Measurements from ENCODE around the gene CACNA2D3.

Gene CACNA2D3

GRCh38 chr3:54572197-54572895 lies 450.0 kb downstream of the CACNA2D3 start:
- no peak overlapping the region for H3K9ac ChIP-seq (ENCODE audit: low read length)
- no peaks in the 10 kb centered on the region for H3K27me3 ChIP-seq (ENCODE audit: control insufficient read depth, insufficient read depth, low read length)
- no peak overlapping the region for H3K27ac ChIP-seq (ENCODE audit: low read length)
- no peaks in the 10 kb centered on the region for H3K4me1 ChIP-seq (ENCODE audit: control insufficient read depth, low read depth, low read length)
- no peaks in the 10 kb centered on the region for H3K36me3 ChIP-seq (ENCODE audit: control insufficient read depth, low read depth, low read length)
- H3K9me3 ChIP-seq (ENCODE audit: control insufficient read depth, low read depth, low read length): no peaks in the 10 kb centered on the region
- H3K4me3 ChIP-seq (ENCODE audit: low read length): no peak overlapping the region

DNA sequence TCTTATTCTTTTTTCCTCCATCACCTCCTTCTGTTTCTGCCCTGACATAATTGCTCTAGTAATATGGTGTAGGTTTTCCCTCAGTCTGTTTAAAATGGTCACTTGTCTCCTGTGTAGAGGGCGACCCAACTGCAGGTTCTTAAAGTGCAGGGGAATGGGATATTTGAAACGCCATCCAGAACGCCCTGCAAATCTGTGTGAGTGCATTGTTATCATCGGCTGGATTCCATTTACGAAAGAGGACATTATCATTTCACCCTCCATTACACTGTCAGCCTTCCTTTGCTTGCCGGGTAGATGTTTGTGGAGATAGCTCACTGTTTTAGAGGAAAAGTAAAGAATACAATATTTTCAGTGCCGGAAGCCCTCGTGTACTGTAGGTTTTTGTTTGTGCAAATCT lies 451.5 kb downstream of the CACNA2D3 start:
- H3K4me1 ChIP-seq (ENCODE audit: control insufficient read depth, low read depth, low read length): no peaks in the 10 kb centered on the region
- no peak overlapping the region for H3K9ac ChIP-seq (ENCODE audit: low read length)
- no peaks in the 10 kb centered on the region for H3K27me3 ChIP-seq (ENCODE audit: control insufficient read depth, insufficient read depth, low read length)
- no peak overlapping the region for H3K4me3 ChIP-seq (ENCODE audit: low read length)
- no peaks in the 10 kb centered on the region for H3K36me3 ChIP-seq (ENCODE audit: control insufficient read depth, low read depth, low read length)
- no peak overlapping the region for H3K27ac ChIP-seq (ENCODE audit: low read length)
- H3K9me3 ChIP-seq (ENCODE audit: control insufficient read depth, low read depth, low read length): no peaks in the 10 kb centered on the region

- Histone ChIP-seq H3K9me3 (ENCODE audit: control insufficient read depth, low read depth, low read length) (no peaks in the 10 kb centered on the region), H3K27ac (ENCODE audit: low read length) (no peak overlapping the region), H3K36me3 (ENCODE audit: control insufficient read depth, low read depth, low read length) (no peaks in the 10 kb centered on the region), H3K4me1 (ENCODE audit: control insufficient read depth, low read depth, low read length) (no peaks in the 10 kb centered on the region), H3K9ac (ENCODE audit: low read length) (no peak overlapping the region), H3K27me3 (ENCODE audit: control insufficient read depth, insufficient read depth, low read length) (no peaks in the 10 kb centered on the region), H3K4me3 (ENCODE audit: low read length) (no peak overlapping the region)
Measured at GRCh38 chr3:54574906-54575617, 452.7 kb downstream of the CACNA2D3 start.

- Histone ChIP-seq H3K9ac (ENCODE audit: low read length) (no peak overlapping the region), H3K27ac (ENCODE audit: low read length) (no peak overlapping the region), H3K36me3 (ENCODE audit: control insufficient read depth, low read depth, low read length) (no peaks in the 10 kb centered on the region), H3K4me3 (ENCODE audit: low read length) (no peak overlapping the region), H3K4me1 (ENCODE audit: control insufficient read depth, low read depth, low read length) (no peaks in the 10 kb centered on the region), H3K27me3 (ENCODE audit: control insufficient read depth, insufficient read depth, low read length) (no peaks in the 10 kb centered on the region), H3K9me3 (ENCODE audit: control insufficient read depth, low read depth, low read length) (no peaks in the 10 kb centered on the region)
Measured at GRCh38 chr3:54575618-54575960, 453.2 kb downstream of the CACNA2D3 start.

DNA sequence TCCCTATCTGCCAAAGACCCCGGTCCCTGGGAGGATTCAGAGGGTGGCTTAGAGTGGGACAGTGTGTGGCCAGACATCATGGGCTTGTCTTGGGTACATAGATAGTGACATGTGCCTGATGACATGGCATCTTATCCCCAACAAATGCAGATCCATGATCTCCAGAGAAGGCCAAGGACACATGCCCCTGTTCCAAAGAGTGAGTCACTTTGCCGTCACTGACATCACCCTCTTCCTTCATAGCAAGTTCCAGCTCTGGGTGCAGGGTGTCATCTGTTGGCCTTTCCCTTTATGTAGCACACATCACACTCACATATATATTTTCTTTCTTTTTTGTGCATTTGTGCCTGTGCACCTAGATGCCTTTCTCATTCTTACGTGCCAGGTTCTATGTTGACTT lies 455.0 kb downstream of the CACNA2D3 start:
- Histone ChIP-seq H3K4me3 (ENCODE audit: low read length) (no peak overlapping the region), H3K9me3 (ENCODE audit: control insufficient read depth, low read depth, low read length) (no peaks in the 10 kb centered on the region), H3K4me1 (ENCODE audit: control insufficient read depth, low read depth, low read length) (no peaks in the 10 kb centered on the region)

GRCh38 chr3:54578417-54578816 lies 456.1 kb downstream of the CACNA2D3 start:
- H3K9me3 ChIP-seq (ENCODE audit: control insufficient read depth, low read depth, low read length): no peaks in the 10 kb centered on the region
- no peak overlapping the region for H3K4me3 ChIP-seq (ENCODE audit: low read length)
- H3K9ac ChIP-seq (ENCODE audit: low read length): no peak overlapping the region
- H3K27me3 ChIP-seq (ENCODE audit: control insufficient read depth, insufficient read depth, low read length): no peaks in the 10 kb centered on the region
- H3K4me1 ChIP-seq (ENCODE audit: control insufficient read depth, low read depth, low read length): no peaks in the 10 kb centered on the region
- no peak overlapping the region for H3K27ac ChIP-seq (ENCODE audit: low read length)
- H3K36me3 ChIP-seq (ENCODE audit: control insufficient read depth, low read depth, low read length): no peaks in the 10 kb centered on the region

More for the DNA sequence above, 455.0 kb downstream of the CACNA2D3 start:
- no peaks in the 10 kb centered on the region for H3K27me3 ChIP-seq (ENCODE audit: control insufficient read depth, insufficient read depth, low read length)
- H3K36me3 ChIP-seq (ENCODE audit: control insufficient read depth, low read depth, low read length): no peaks in the 10 kb centered on the region
- no peak overlapping the region for H3K27ac ChIP-seq (ENCODE audit: low read length)
- H3K9ac ChIP-seq (ENCODE audit: low read length): no peak overlapping the region

DNA sequence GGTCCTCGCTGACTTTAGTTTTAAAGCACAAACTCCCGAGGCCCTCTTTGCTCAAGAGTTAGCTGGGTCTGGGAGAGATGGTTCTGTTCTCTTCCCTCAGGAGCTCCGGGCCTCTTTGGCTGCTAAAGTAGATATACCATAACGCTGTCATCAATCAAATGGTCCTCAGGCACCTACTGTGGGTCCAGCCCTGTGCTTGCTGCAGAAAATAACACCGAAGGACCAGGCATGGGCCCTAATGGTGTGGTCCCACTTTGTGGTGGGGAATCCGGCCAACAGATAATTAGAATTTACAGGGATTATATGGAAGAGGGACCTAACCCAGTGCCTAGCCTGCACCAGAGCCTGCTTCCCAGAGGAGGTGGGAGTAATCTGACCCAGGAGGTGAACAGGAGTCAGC lies 458.1 kb downstream of the CACNA2D3 start:
- H3K27me3 ChIP-seq (ENCODE audit: control insufficient read depth, insufficient read depth, low read length): no peaks in the 10 kb centered on the region
- H3K4me1 ChIP-seq (ENCODE audit: control insufficient read depth, low read depth, low read length): no peaks in the 10 kb centered on the region

GRCh38 chr3:54582424-54582823 lies 460.1 kb downstream of the CACNA2D3 start:
- H3K27me3 ChIP-seq (ENCODE audit: control insufficient read depth, insufficient read depth, low read length): no peaks in the 10 kb centered on the region
- no peaks in the 10 kb centered on the region for H3K9me3 ChIP-seq (ENCODE audit: control insufficient read depth, low read depth, low read length)
- no peak overlapping the region for H3K27ac ChIP-seq (ENCODE audit: low read length)
- no peak overlapping the region for H3K4me3 ChIP-seq (ENCODE audit: low read length)
- no peaks in the 10 kb centered on the region for H3K36me3 ChIP-seq (ENCODE audit: control insufficient read depth, low read depth, low read length)
- no peak overlapping the region for H3K9ac ChIP-seq (ENCODE audit: low read length)
- H3K4me1 ChIP-seq (ENCODE audit: control insufficient read depth, low read depth, low read length): no peaks in the 10 kb centered on the region

More for the DNA sequence above, 458.1 kb downstream of the CACNA2D3 start:
- Histone ChIP-seq H3K9me3 (ENCODE audit: control insufficient read depth, low read depth, low read length) (no peaks in the 10 kb centered on the region), H3K27ac (ENCODE audit: low read length) (no peak overlapping the region), H3K4me3 (ENCODE audit: low read length) (no peak overlapping the region), H3K9ac (ENCODE audit: low read length) (no peak overlapping the region), H3K36me3 (ENCODE audit: control insufficient read depth, low read depth, low read length) (no peaks in the 10 kb centered on the region)

DNA sequence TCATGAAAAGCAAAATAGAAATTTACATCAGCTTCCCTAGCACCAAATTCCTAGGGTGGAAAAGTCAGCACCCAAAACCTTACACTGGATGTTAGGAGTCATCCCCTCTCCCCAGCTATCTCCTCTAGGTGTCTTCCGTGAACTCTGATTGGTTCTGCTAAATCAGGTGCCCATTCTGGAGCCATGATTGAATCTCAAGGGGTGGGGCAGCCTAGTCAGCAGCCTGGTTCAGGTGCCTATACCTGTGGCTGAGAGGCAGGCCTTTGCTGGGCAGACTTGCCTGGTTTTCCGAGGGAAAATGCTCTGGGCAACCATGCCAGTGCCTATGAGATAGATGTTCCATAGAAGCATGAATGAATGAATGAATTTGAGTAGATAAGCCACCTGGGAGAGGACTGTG lies 468.8 kb downstream of the CACNA2D3 start:
- no peak overlapping the region for H3K4me3 ChIP-seq (ENCODE audit: low read length)
- H3K9ac ChIP-seq (ENCODE audit: low read length): no peak overlapping the region
- no peaks in the 10 kb centered on the region for H3K27me3 ChIP-seq (ENCODE audit: control insufficient read depth, insufficient read depth, low read length)
- no peak overlapping the region for H3K27ac ChIP-seq (ENCODE audit: low read length)
- H3K9me3 ChIP-seq (ENCODE audit: control insufficient read depth, low read depth, low read length): no peaks in the 10 kb centered on the region
- no peaks in the 10 kb centered on the region for H3K36me3 ChIP-seq (ENCODE audit: control insufficient read depth, low read depth, low read length)
- no peaks in the 10 kb centered on the region for H3K4me1 ChIP-seq (ENCODE audit: control insufficient read depth, low read depth, low read length)

DNA sequence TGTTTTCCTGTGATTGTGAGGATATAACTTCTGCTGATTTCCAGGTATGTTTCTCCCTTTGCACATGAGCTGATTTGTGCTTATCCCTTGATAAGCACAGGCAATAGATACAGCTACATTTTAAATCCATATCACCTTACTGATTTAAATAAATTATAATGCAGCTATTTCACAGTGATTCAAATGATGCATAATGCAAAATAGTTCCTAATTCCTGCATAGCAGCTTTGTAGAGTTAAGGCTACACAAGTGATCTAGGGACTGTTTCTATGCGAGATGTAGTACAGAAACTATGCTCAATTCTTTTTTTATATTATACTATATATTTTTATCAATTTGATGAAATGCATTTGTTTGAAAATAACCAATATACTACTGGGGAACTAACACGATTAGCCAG lies 471.3 kb downstream of the CACNA2D3 start:
- Histone ChIP-seq H3K9ac (ENCODE audit: low read length) (no peak overlapping the region), H3K4me3 (ENCODE audit: low read length) (no peak overlapping the region), H3K36me3 (ENCODE audit: control insufficient read depth, low read depth, low read length) (no peaks in the 10 kb centered on the region), H3K4me1 (ENCODE audit: control insufficient read depth, low read depth, low read length) (no peaks in the 10 kb centered on the region), H3K27ac (ENCODE audit: low read length) (no peak overlapping the region), H3K27me3 (ENCODE audit: control insufficient read depth, insufficient read depth, low read length) (no peaks in the 10 kb centered on the region), H3K9me3 (ENCODE audit: control insufficient read depth, low read depth, low read length) (no peaks in the 10 kb centered on the region)

GRCh38 chr3:54596087-54596486 lies 473.7 kb downstream of the CACNA2D3 start:
- Histone ChIP-seq H3K36me3 (ENCODE audit: control insufficient read depth, low read depth, low read length) (no peaks in the 10 kb centered on the region), H3K27me3 (ENCODE audit: control insufficient read depth, insufficient read depth, low read length) (no peaks in the 10 kb centered on the region), H3K4me3 (ENCODE audit: low read length) (no peak overlapping the region), H3K9me3 (ENCODE audit: control insufficient read depth, low read depth, low read length) (no peaks in the 10 kb centered on the region), H3K9ac (ENCODE audit: low read length) (no peak overlapping the region), H3K4me1 (ENCODE audit: control insufficient read depth, low read depth, low read length) (peaks cover 14% of the 10 kb centered on the region), H3K27ac (ENCODE audit: low read length) (no peak overlapping the region)

GRCh38 chr3:54599716-54600115 lies 477.4 kb downstream of the CACNA2D3 start:
- Histone ChIP-seq H3K27ac (ENCODE audit: low read length) (no peak overlapping the region), H3K4me1 (ENCODE audit: control insufficient read depth, low read depth, low read length) (peaks cover 14% of the 10 kb centered on the region), H3K36me3 (ENCODE audit: control insufficient read depth, low read depth, low read length) (no peaks in the 10 kb centered on the region), H3K4me3 (ENCODE audit: low read length) (no peak overlapping the region), H3K9me3 (ENCODE audit: control insufficient read depth, low read depth, low read length) (no peaks in the 10 kb centered on the region), H3K27me3 (ENCODE audit: control insufficient read depth, insufficient read depth, low read length) (no peaks in the 10 kb centered on the region), H3K9ac (ENCODE audit: low read length) (no peak overlapping the region)
